Ovary (tissue), 9 donors: ENCODE results near the gene BRD7. TPM values are rescaled to one million over a fixed set of nuclear protein-coding genes. Genes with fewer than 3 reads are reported as not detected.

ENCODE experiments used
- DNase-seq, 5 donors: peaks; one replicate each; pipeline ENCODE4 v3.0.0-alpha.2; 2019 to 2020
- H3K27ac ChIP-seq, 2 donors: fragments of 200-600 bp; one replicate each; pipeline versions ENCODE4 v1.5.1 to v1.8.0; 2019 to 2022
- H3K27me3 ChIP-seq: fragments of 200-600 bp; one replicate; pipeline ENCODE4 v1.8.0; 2022
- H3K36me3 ChIP-seq: fragments of 200-600 bp; sonication (generic); one replicate; pipeline ENCODE4 v1.5.1; 2019
- H3K4me1 ChIP-seq: one replicate; pipeline ENCODE4 v1.8.1; 2013; ENCODE audit warnings: mild to moderate bottlenecking, moderate library complexity; ENCODE audit not compliant: insufficient read depth
- H3K4me3 ChIP-seq: fragments of 200-600 bp; sonication (generic); one replicate; pipeline ENCODE4 v1.5.1; 2017
- H3K9me3 ChIP-seq, 2 donors: fragments of 200-600 bp in 1 of 2; sonication (generic) in 1 of 2; one replicate each; pipeline versions ENCODE4 v1.5.1 to v1.8.1; 2013 to 2019; ENCODE audit warnings: mild to moderate bottlenecking in 1 of 2, moderate library complexity in 1 of 2
- EP300 ChIP-seq: sonication (generic); formaldehyde crosslinking; IDR thresholded peaks from one replicate; pipeline ENCODE4 v1.6.1; 2017; ENCODE audit warnings: antibody characterized with exemption
- POLR2A ChIP-seq: fragments of 450-650 bp; IDR thresholded peaks from one replicate; pipeline ENCODE4 v1.6.1; 2017; ENCODE audit warnings: antibody characterized with exemption, mild to moderate bottlenecking, moderate library complexity
- WGBS, 3 donors: extraction: QIAGEN DNeasy Blood & Tissue Kit in 1 of 3; methylation state at CpG; one replicate each; pipeline versions ENCODE4 v1.1.5 to v1.1.7; 2013 to 2017; 5-methylcytosine and 5-hydroxymethylcytosine counted together
- intact Hi-C, 4 donors: fragments of 100-400 bp; cut with DNase I; formaldehyde crosslinking; loops; one replicate each; pipeline versions ENCODE4 v1.11.0 to v1.15.1; 2022 to 2023
- polyA plus RNA-seq, 2 donors: library from polyadenylated mRNA; stranded (reverse); fragments of 200-250 nt in 1 of 2; fragments of 350-450 nt in 1 of 2; fragmentation: Illumina TruSeq in 1 of 2; extraction: RNeasy Lipid Tissue Mini Kit (QIAGEN cat#74804) in 1 of 2; gene quantifications; one replicate each; pipeline ENCODE4 v1.2.3, GENCODE V29; 2013 to 2014
- total RNA-seq, 7 donors: library from RNA; depleted of rRNA in 2 of 7; stranded (reverse); fragments of >200 nt in 2 of 7; fragmentation: NEBNext Ultra II Directional in 3 of 7; extraction: Animal tissue kit (Norgen Biotek cat#: 25700) in 3 of 7; gene quantifications; one replicate each; pipeline versions ENCODE4 v1.1.0 to v1.2.4, GENCODE V29; 2016 to 2023
- TF ChIP-seq, protein P1 (sequence below), 3 donors: fragments of 450-650 bp in 2 of 3; fragments of 200-600 bp in 1 of 3; IDR thresholded peaks; one replicate each; pipeline versions ENCODE4 v1.5.1 to v1.8.0; 2016 to 2022; ENCODE audit warnings: antibody characterized with exemption in 3 of 3, mild to moderate bottlenecking in 1 of 3
- donor health status: DM: no; HTN: no; CAD: no; lungs with moderate emphysema.
- donor health status: DM: no; HTN: no; CAD: no.
- donor health status: Bipolar disorder and iron deficiency.
- donor health status: DM: yes; HTN: yes; CAD: no.
- donor health status: DM: no; HTN: no; CAD: no.
- donor health status: DM: yes; HTN: yes; CAD: no.

Gene BRD7
- total and polyA plus RNA-seq, 9 donors, result 30.0 to 75.1 (median 53.5) TPM

GRCh38 chr16:50323335-50324011 lies 45.3 kb downstream of the BRD7 start:
- WGBS, 3 donors, result 55 to 57% (median 56%) methylated on average over 11 of the region's 11 CpGs
- DNase-seq, result no peak
- Histone ChIP-seq H3K9me3 (no peaks in the 10 kb centered on the region), H3K4me1 (no peaks in the 10 kb centered on the region), H3K36me3 (no peaks in the 10 kb centered on the region), H3K4me3 (no peak overlapping the region), H3K27me3 (no peaks in the 10 kb centered on the region), H3K27ac (no peak overlapping the region)
- intact Hi-C loops, result no loop called here
- TF ChIP-seq, protein P1, sequence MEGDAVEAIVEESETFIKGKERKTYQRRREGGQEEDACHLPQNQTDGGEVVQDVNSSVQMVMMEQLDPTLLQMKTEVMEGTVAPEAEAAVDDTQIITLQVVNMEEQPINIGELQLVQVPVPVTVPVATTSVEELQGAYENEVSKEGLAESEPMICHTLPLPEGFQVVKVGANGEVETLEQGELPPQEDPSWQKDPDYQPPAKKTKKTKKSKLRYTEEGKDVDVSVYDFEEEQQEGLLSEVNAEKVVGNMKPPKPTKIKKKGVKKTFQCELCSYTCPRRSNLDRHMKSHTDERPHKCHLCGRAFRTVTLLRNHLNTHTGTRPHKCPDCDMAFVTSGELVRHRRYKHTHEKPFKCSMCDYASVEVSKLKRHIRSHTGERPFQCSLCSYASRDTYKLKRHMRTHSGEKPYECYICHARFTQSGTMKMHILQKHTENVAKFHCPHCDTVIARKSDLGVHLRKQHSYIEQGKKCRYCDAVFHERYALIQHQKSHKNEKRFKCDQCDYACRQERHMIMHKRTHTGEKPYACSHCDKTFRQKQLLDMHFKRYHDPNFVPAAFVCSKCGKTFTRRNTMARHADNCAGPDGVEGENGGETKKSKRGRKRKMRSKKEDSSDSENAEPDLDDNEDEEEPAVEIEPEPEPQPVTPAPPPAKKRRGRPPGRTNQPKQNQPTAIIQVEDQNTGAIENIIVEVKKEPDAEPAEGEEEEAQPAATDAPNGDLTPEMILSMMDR (IDR thresholded peaks at IDR 0.05), result no peak
- no peak for TF ChIP-seq EP300
- TF ChIP-seq POLR2A, result no peak

DNA sequence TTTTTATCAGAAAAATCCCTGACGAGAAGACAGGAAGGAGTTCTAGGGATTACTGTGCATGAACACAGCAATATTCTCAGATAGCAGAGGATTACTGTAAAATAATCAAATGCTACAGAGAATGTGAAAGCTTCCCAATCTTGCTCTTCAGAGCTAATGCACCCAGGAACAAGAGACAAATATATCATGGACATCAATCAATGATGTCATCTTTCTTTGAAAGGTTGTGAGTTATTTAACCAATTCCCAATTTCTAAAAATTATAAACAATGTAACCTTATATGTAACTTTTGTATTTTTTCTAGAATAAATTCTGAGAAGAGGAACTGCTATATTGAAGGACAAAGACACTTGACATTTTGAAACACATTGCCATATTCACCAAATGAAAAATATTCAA lies 46.5 kb downstream of the BRD7 start:
- no peak for TF ChIP-seq EP300
- TF ChIP-seq POLR2A, result no peak
- TF ChIP-seq, protein P1 (IDR thresholded peaks at IDR 0.05), result no peak
- Histone ChIP-seq H3K4me3 (no peak overlapping the region), H3K27me3 (no peaks in the 10 kb centered on the region), H3K36me3 (no peaks in the 10 kb centered on the region), H3K9me3 (no peaks in the 10 kb centered on the region), H3K4me1 (no peaks in the 10 kb centered on the region), H3K27ac (no peak overlapping the region)
- DNase-seq, result no peak
- WGBS, 3 donors, result 78 to 91% (median 86%) methylated on average over 1 of the region's 1 CpG
- intact Hi-C loops, result no loop called here

DNA sequence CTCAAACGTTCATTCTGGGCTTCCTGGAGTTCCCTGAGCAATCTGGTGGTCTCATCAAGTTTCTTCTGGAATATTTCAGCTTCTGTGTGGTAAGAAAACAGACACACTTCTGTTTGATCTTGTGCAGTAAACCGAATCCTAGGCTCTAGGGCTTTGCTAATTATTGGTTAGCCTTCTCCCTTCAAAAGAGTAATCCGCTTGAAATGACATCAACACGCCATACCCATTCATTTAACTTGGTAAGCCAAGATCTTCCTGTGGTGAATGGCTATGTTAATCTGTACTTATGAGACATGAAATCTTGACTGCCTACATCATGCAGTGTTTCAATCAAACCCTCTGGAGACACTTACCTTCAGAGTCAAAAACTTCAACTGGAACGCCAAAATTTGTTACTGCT lies 48.5 kb downstream of the BRD7 start:
- no peak for DNase-seq
- intact Hi-C loops, result no loop called here
- no peaks in the 10 kb centered on the region for H3K9me3 ChIP-seq
- H3K27ac ChIP-seq, result no peak overlapping the region
- TF ChIP-seq, protein P1 (IDR thresholded peaks at IDR 0.05), result no peak
- no peak for TF ChIP-seq POLR2A
- no peak for TF ChIP-seq EP300
- H3K36me3 ChIP-seq, result no peaks in the 10 kb centered on the region
- H3K4me1 ChIP-seq, result no peaks in the 10 kb centered on the region
- H3K27me3 ChIP-seq, result no peaks in the 10 kb centered on the region
- H3K4me3 ChIP-seq, result no peak overlapping the region
- 86 to 88% (median 86%) methylated on average over 5 of the region's 5 CpGs for WGBS, 3 donors

DNA sequence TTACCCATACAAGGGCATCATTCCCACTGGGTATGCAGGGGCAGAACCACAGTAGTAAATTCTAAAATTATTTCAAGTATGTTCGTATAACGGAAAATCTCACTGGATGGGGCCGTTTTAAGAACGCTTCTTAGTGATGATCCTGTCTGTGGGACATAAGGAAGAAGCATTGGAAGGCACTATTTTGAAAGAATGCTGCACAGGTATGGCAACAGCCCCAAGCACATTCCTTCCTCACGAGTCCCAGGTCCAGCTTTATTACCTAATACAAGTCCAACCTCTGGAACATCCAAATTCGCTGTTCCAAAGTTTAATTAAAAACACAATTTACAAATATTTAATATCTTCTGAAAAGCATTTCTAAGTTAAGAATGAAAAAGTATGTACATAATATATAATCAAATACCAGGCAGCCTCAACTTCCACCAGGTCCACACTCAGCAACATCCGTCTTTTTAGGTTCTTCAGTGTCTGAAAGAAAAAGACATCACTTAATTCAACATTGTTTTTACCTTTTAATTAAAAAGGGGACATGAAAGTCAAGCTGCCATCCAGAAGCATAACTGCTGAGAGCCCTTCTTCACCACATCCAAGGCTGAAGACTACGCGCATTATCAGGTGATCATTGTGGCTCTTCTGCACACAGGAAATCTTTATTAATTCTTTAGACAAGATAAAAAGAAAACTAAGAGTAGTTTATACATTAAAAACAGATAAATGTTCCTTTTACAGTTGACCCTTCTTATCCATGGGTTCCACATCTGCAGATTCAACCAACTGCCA lies 49.8 kb downstream of the BRD7 start:
- Histone ChIP-seq H3K9me3 (no peaks in the 10 kb centered on the region), H3K4me3 (no peak overlapping the region), H3K27ac (no peak overlapping the region), H3K4me1 (no peaks in the 10 kb centered on the region), H3K27me3 (no peaks in the 10 kb centered on the region), H3K36me3 (no peaks in the 10 kb centered on the region)
- TF ChIP-seq EP300, result no peak
- TF ChIP-seq POLR2A, result no peak
- TF ChIP-seq, protein P1 (IDR thresholded peaks at IDR 0.05), result no peak
- DNase-seq, result no peak
- 83 to 88% (median 87%) methylated on average over 9 of the region's 9 CpGs for WGBS, 3 donors
- intact Hi-C loops, result loop anchor here in 1 of 4 donors (10.0 kb wide), 1 partner anchor 54 kb away; the partner anchor contains the start of gene ADCY7
